Right lobe of liver (tissue), 6 donors: ENCODE data around the gene TFG. TPM values are rescaled to one million over a fixed set of nuclear protein-coding genes. Genes with fewer than 3 reads are reported as not detected.

Experiments
- ATAC-seq, 4 donors: fragments of 200-7000 bp; cut with Tn5 transposase; one replicate each; pipeline ENCODE4 v1.9.1; 2020; ENCODE audit warnings: mild to moderate bottlenecking in 4 of 4, moderate library complexity in 4 of 4
- DNase-seq, 3 donors: peaks; one replicate each; pipeline ENCODE4 v3.0.0-alpha.2; 2020
- H3K27ac ChIP-seq, 3 donors: fragments of 200-600 bp; one replicate each; pipeline ENCODE4 v1.8.0; 2022
- H3K27me3 ChIP-seq, 2 donors: fragments of 200-600 bp; one replicate each; pipeline ENCODE4 v1.8.0; 2022
- H3K36me3 ChIP-seq, 4 donors: fragments of 200-600 bp; sonication (generic) in 1 of 4; one replicate each; pipeline versions ENCODE4 v1.5.1 to v1.8.0; 2017 to 2022; ENCODE audit warnings: control low read depth in 1 of 4
- H3K4me1 ChIP-seq, 4 donors: fragments of 200-600 bp; sonication (generic) in 1 of 4; one replicate each; pipeline versions ENCODE4 v1.5.1 to v1.8.0; 2017 to 2022; ENCODE audit warnings: control low read depth in 1 of 4
- H3K4me3 ChIP-seq, 3 donors: fragments of 200-600 bp; one replicate each; pipeline ENCODE4 v1.8.0; 2022
- H3K9me3 ChIP-seq, 4 donors: fragments of 200-600 bp; sonication (generic) in 1 of 4; one replicate each; pipeline versions ENCODE4 v1.5.1 to v1.8.0; 2017 to 2022; ENCODE audit warnings: control low read depth in 1 of 4
- POLR2A ChIP-seq: fragments of 450-650 bp; IDR thresholded peaks from one replicate; pipeline ENCODE4 v1.6.1; 2017; ENCODE audit warnings: antibody characterized with exemption, mild to moderate bottlenecking
- WGBS: methylation state at CpG from one replicate; pipeline ENCODE4 v1.1.6; 2018; ENCODE audit warnings: low coverage, low lambda C conversion rate; ENCODE audit not compliant: insufficient coverage; ENCODE audit errors: missing lambda C conversion rate; 5-methylcytosine and 5-hydroxymethylcytosine counted together
- intact Hi-C, 2 donors: fragments of 100-400 bp; cut with DNase I; formaldehyde crosslinking; loops; one replicate each; pipeline versions ENCODE4 v1.11.2 to v1.14.1; 2022
- total RNA-seq, 6 experiments: library from RNA; depleted of rRNA in 2 of 6; stranded (reverse); fragments of >200 nt in 2 of 6; fragmentation: NEBNext Ultra II Directional in 3 of 6; extraction: Animal tissue kit (Norgen Biotek cat#: 25700) in 3 of 6; gene quantifications; one replicate each; pipeline versions ENCODE4 v1.1.0 to v1.2.4, GENCODE V29; 2016 to 2023
- TF ChIP-seq, protein P1 (sequence below), 4 donors: fragments of 200-600 bp in 3 of 4; fragments of 450-650 bp in 1 of 4; IDR thresholded peaks; one replicate each; pipeline versions ENCODE4 v1.5.1 to v1.8.0; 2016 to 2022; ENCODE audit warnings: antibody characterized with exemption in 4 of 4, mild to moderate bottlenecking in 2 of 4
- donor health status: DM: no; HTN: yes; CAD: no.
- donor health status: DM: no; HTN: no; CAD: no.
- donor health status: DM: no; HTN: no; CAD: no.
- donor health status: DM: no; HTN: yes; CAD: no.
- donor health status: DM: no; HTN: yes; CAD: no.

TFG gene
- total RNA-seq, 6 experiments from 2014 or later, result 54.7 to 91.6 (median 71.5) TPM

- intact Hi-C loops, result no loop called here
- Histone ChIP-seq H3K27me3 (no peaks in the 10 kb centered on the region), H3K9me3 (no peaks in the 10 kb centered on the region), H3K27ac (peak overlapping the region in 2 of 3 donors; percentile 7 to 66), H3K36me3 (peaks cover 0 to 53% (median 13%) of the 10 kb centered on the region in 4 donors), H3K4me1 (peaks cover 0 to 22% (median 3%) of the 10 kb centered on the region in 4 donors), H3K4me3 (no peak overlapping the region)
- no peak for TF ChIP-seq POLR2A
- TF ChIP-seq, protein P1, sequence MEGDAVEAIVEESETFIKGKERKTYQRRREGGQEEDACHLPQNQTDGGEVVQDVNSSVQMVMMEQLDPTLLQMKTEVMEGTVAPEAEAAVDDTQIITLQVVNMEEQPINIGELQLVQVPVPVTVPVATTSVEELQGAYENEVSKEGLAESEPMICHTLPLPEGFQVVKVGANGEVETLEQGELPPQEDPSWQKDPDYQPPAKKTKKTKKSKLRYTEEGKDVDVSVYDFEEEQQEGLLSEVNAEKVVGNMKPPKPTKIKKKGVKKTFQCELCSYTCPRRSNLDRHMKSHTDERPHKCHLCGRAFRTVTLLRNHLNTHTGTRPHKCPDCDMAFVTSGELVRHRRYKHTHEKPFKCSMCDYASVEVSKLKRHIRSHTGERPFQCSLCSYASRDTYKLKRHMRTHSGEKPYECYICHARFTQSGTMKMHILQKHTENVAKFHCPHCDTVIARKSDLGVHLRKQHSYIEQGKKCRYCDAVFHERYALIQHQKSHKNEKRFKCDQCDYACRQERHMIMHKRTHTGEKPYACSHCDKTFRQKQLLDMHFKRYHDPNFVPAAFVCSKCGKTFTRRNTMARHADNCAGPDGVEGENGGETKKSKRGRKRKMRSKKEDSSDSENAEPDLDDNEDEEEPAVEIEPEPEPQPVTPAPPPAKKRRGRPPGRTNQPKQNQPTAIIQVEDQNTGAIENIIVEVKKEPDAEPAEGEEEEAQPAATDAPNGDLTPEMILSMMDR (IDR thresholded peaks at IDR 0.05), result no peak
- 88% methylated on average over 6 of the region's 6 CpGs for WGBS
- DNase-seq, result no peak
- peak; percentile 14 to 39 (median 22) for ATAC-seq
Measured at GRCh38 chr3:100748220-100748619, 38.9 kb downstream of the TFG start.

GRCh38 chr3:100748967-100749366 lies 39.7 kb downstream of the TFG start:
- H3K4me3 ChIP-seq, result no peak overlapping the region
- H3K36me3 ChIP-seq, result peaks cover 0 to 53% (median 13%) of the 10 kb centered on the region in 4 donors
- intact Hi-C loops, result no loop called here
- no peaks in the 10 kb centered on the region for H3K27me3 ChIP-seq
- WGBS, result 16% methylated on average over 2 of the region's 2 CpGs
- H3K9me3 ChIP-seq, result no peaks in the 10 kb centered on the region
- TF ChIP-seq, protein P1 (IDR thresholded peaks at IDR 0.05), result no peak
- TF ChIP-seq POLR2A, result no peak
- ATAC-seq, result peak; percentile 56 to 80 (median 76)
- no peak for DNase-seq
- H3K27ac ChIP-seq, result peak overlapping the region in 2 of 3 donors; percentile 7 to 66
- peaks cover 0 to 22% (median 3%) of the 10 kb centered on the region in 4 donors for H3K4me1 ChIP-seq

- peaks cover 0 to 41% (median 0%) of the 10 kb centered on the region in 4 donors for H3K4me1 ChIP-seq
- no peaks in the 10 kb centered on the region for H3K27me3 ChIP-seq
- intact Hi-C loops, result no loop called here
- WGBS, result 64% methylated on average over 2 of the region's 2 CpGs
- ATAC-seq (no peak), DNase-seq (no peak)
- H3K27ac ChIP-seq, result peak overlapping the region in 1 of 3 donors; percentile 79
- peaks cover 0 to 27% (median 6%) of the 10 kb centered on the region in 4 donors for H3K36me3 ChIP-seq
- H3K4me3 ChIP-seq, result no peak overlapping the region
- no peaks in the 10 kb centered on the region for H3K9me3 ChIP-seq
- TF ChIP-seq, protein P1 (IDR thresholded peaks at IDR 0.05), result no peak
- no peak for TF ChIP-seq POLR2A
Measured at GRCh38 chr3:100753846-100754245, 44.6 kb downstream of the TFG start.

- DNase-seq (no peak), ATAC-seq (peak; percentile 49 to 74 (median 65))
- intact Hi-C loops, result no loop called here
- Histone ChIP-seq H3K27ac (peak overlapping the region in 2 of 3 donors; percentile 55 to 79), H3K27me3 (no peaks in the 10 kb centered on the region), H3K4me1 (peaks cover 0 to 35% (median 0%) of the 10 kb centered on the region in 4 donors), H3K36me3 (peaks cover 0 to 21% (median 6%) of the 10 kb centered on the region in 4 donors), H3K9me3 (no peaks in the 10 kb centered on the region), H3K4me3 (no peak overlapping the region)
- TF ChIP-seq POLR2A, result no peak
- 76% methylated on average over 3 of the region's 3 CpGs for WGBS
Measured at GRCh38 chr3:100754563-100755334, 45.5 kb downstream of the TFG start.

DNA sequence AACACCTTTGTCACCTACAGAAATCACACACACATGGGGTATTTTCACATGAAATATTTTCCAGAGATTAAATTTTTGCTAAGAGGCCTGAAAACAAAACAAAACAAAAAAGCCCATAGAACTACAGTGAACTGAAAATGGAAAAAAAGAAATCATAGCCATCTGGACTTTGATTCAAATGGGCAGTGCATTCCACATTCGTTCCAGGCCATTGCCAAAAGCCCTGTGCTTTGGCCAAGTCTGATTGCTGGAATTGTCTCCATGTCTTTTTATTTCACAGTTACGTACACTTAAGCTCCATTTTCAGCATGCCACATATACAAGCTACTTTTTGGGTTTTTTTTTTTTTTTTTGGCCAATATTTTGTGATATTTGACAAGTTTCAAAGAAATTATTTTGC lies 47.1 kb downstream of the TFG start:
- intact Hi-C loops, result no loop called here
- Histone ChIP-seq H3K36me3 (peaks cover 0 to 11% (median 4%) of the 10 kb centered on the region in 4 donors), H3K4me1 (peaks cover 0 to 43% (median 0%) of the 10 kb centered on the region in 4 donors), H3K4me3 (no peak overlapping the region), H3K27ac (peak overlapping the region in 2 of 3 donors; percentile 55 to 79), H3K27me3 (no peaks in the 10 kb centered on the region), H3K9me3 (no peaks in the 10 kb centered on the region)
- ATAC-seq (peak; percentile 71 to 82 (median 77)), DNase-seq (peak; percentile 36 to 72 (median 65))
- WGBS, result 24% methylated on average over 2 of the region's 2 CpGs
- TF ChIP-seq POLR2A, result no peak
- TF ChIP-seq, protein P1 (IDR thresholded peaks at IDR 0.05), result no peak
